Transverse colon (tissue), 4 donors: ENCODE measurements around the gene AS3MT.

Experiments
- POLR2A ChIP-seq: fragments of 450-650 bp; IDR thresholded peaks from one replicate; pipeline ENCODE4 v1.6.1; 2016; ENCODE audit warnings: antibody characterized with exemption, mild to moderate bottlenecking, moderate library complexity
- POLR2AphosphoS5 ChIP-seq, 3 donors: sonication (generic); formaldehyde crosslinking; IDR thresholded peaks; one replicate each; pipeline ENCODE4 v1.6.1; 2016; ENCODE audit warnings: antibody characterized with exemption in 3 of 3
- TF ChIP-seq, protein P1 (sequence below), 5 experiments: fragments of 200-600 bp in 3 of 5; fragments of 450-650 bp in 2 of 5; sonication (generic) in 3 of 5; IDR thresholded peaks; 1 replicate in 2 of 5; 2 replicates in 3 of 5; pipeline ENCODE4 v1.5.1; 2016 to 2017; ENCODE audit warnings: antibody characterized with exemption in 5 of 5, inconsistent platforms in 3 of 5, mild to moderate bottlenecking in 2 of 5, moderate library complexity in 1 of 5

- TF ChIP-seq, protein P1, sequence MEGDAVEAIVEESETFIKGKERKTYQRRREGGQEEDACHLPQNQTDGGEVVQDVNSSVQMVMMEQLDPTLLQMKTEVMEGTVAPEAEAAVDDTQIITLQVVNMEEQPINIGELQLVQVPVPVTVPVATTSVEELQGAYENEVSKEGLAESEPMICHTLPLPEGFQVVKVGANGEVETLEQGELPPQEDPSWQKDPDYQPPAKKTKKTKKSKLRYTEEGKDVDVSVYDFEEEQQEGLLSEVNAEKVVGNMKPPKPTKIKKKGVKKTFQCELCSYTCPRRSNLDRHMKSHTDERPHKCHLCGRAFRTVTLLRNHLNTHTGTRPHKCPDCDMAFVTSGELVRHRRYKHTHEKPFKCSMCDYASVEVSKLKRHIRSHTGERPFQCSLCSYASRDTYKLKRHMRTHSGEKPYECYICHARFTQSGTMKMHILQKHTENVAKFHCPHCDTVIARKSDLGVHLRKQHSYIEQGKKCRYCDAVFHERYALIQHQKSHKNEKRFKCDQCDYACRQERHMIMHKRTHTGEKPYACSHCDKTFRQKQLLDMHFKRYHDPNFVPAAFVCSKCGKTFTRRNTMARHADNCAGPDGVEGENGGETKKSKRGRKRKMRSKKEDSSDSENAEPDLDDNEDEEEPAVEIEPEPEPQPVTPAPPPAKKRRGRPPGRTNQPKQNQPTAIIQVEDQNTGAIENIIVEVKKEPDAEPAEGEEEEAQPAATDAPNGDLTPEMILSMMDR (IDR thresholded peaks at IDR 0.05): no peak
- TF ChIP-seq POLR2A: no peak
- TF ChIP-seq POLR2AphosphoS5 (IDR thresholded peaks at IDR 0.05): no peak
These were observed 41.7 kb upstream of the AS3MT start for GRCh38 chr10:102827597-102827975.
